WTC11 (cell line): ENCODE measurements around the gene UIMC1. TPM values are rescaled to one million over a fixed set of nuclear protein-coding genes. Genes with fewer than 3 reads are reported as not detected.

Experiments used
- ATAC-seq: fragments of 200-7000 bp; cut with Tn5 transposase; 2 replicates; pipeline ENCODE4 v1.10.0; 2021; ENCODE audit warnings: mild to moderate bottlenecking, moderate library complexity
- CTCF ChIA-PET: fragments of 300-600 bp; sonication (Branson Sonifier 250); formaldehyde crosslinking; loops from one replicate; lab custom pipeline; 2021; ENCODE audit warnings: antibody characterized with exemption; lab: Charles Lee
- POLR2A ChIA-PET: fragments of 350-600 bp; sonication (Branson Sonifier 250); formaldehyde crosslinking; loops from one replicate; lab custom pipeline; 2021; ENCODE audit warnings: antibody characterized with exemption; lab: Charles Lee
- DNase-seq: peaks from one replicate; pipeline ENCODE4 v3.0.0; 2021; ENCODE audit warnings: low spot score
- H3K27ac Mint-ChIP-seq: 2 replicates; pipeline ENCODE4 v1.8.0; 2021; ENCODE audit warnings: mixed read lengths
- H3K27me3 Mint-ChIP-seq: 2 replicates; pipeline ENCODE4 v1.8.0; 2021; ENCODE audit warnings: low read depth, mild to moderate bottlenecking, moderate library complexity, mixed read lengths
- H3K36me3 Mint-ChIP-seq: 2 replicates; pipeline ENCODE4 v1.8.0; 2021; ENCODE audit warnings: mixed read lengths
- H3K4me1 Mint-ChIP-seq: 2 replicates; pipeline ENCODE4 v1.8.0; 2022; ENCODE audit warnings: mixed read lengths
- H3K4me3 Mint-ChIP-seq: 2 replicates; pipeline ENCODE4 v1.8.0; 2021; ENCODE audit warnings: mild to moderate bottlenecking, moderate library complexity, mixed read lengths
- H3K9me3 Mint-ChIP-seq: 2 replicates; pipeline ENCODE4 v1.8.0; 2021; ENCODE audit warnings: mixed read lengths
- ATF1 ChIP-seq: sonication (generic); formaldehyde crosslinking; IDR thresholded peaks from 2 replicates; pipeline ENCODE4 v1.8.1; 2023; ENCODE audit warnings: mild to moderate bottlenecking, moderate library complexity, missing genetic modification reagents
- CBFB ChIP-seq: sonication (generic); formaldehyde crosslinking; IDR thresholded peaks from 2 replicates; pipeline ENCODE4 v1.8.1; 2022; ENCODE audit warnings: mild to moderate bottlenecking, low read depth, missing genetic modification reagents
- ELF4 ChIP-seq: sonication (generic); formaldehyde crosslinking; IDR thresholded peaks from 2 replicates; pipeline ENCODE4 v1.8.1; 2022; ENCODE audit warnings: low read depth, mild to moderate bottlenecking, moderate library complexity, missing genetic modification reagents
- EMX1 ChIP-seq: fragments of 250-450 bp; sonication (Bioruptor Pico); IDR thresholded peaks from 2 replicates; pipeline ENCODE4 v1.8.0; 2021; ENCODE audit warnings: mild to moderate bottlenecking
- ETV6 ChIP-seq: sonication (generic); formaldehyde crosslinking; IDR thresholded peaks from 2 replicates; pipeline ENCODE4 v1.8.1; 2022; ENCODE audit warnings: mild to moderate bottlenecking, missing genetic modification reagents
- FOXK1 ChIP-seq: sonication (generic); formaldehyde crosslinking; IDR thresholded peaks from 2 replicates; pipeline ENCODE4 v1.8.0; 2022; ENCODE audit warnings: mild to moderate bottlenecking, moderate library complexity, missing genetic modification reagents
- HMGA2 ChIP-seq: fragments of 250-450 bp; sonication (Bioruptor Pico); IDR thresholded peaks from 2 replicates; pipeline ENCODE4 v1.4.0; 2021; ENCODE audit warnings: mild to moderate bottlenecking, moderate library complexity
- JAZF1 ChIP-seq: fragments of 250-450 bp; sonication (Bioruptor Pico); IDR thresholded peaks from 2 replicates; pipeline ENCODE4 v1.9.0; 2021; ENCODE audit warnings: moderate library complexity, mild to moderate bottlenecking, inconsistent platforms
- JUN ChIP-seq: sonication (generic); formaldehyde crosslinking; IDR thresholded peaks from 2 replicates; pipeline ENCODE4 v1.8.0; 2023; ENCODE audit warnings: mild to moderate bottlenecking, missing genetic modification reagents
- NFYB ChIP-seq: sonication (generic); formaldehyde crosslinking; conservative IDR thresholded peaks from 2 replicates; pipeline ENCODE4 v1.8.0; 2022; ENCODE audit warnings: low read depth, missing genetic modification reagents
- NR1H2 ChIP-seq: sonication (generic); formaldehyde crosslinking; IDR thresholded peaks from 2 replicates; pipeline ENCODE4 v1.9.0; 2021; ENCODE audit warnings: mild to moderate bottlenecking, moderate library complexity, missing genetic modification reagents
- NR3C1 ChIP-seq: sonication (generic); formaldehyde crosslinking; conservative IDR thresholded peaks from 2 replicates; pipeline ENCODE4 v1.8.1; 2023; ENCODE audit warnings: low read depth, mild to moderate bottlenecking, missing genetic modification reagents
- RELA ChIP-seq: sonication (generic); formaldehyde crosslinking; IDR thresholded peaks from 2 replicates; pipeline ENCODE4 v1.8.1; 2022; ENCODE audit warnings: missing genetic modification reagents, mild to moderate bottlenecking, borderline replicate concordance
- SMAD3 ChIP-seq: sonication (generic); formaldehyde crosslinking; IDR thresholded peaks from 2 replicates; pipeline ENCODE4 v1.8.0; 2022; ENCODE audit warnings: missing genetic modification reagents, mild to moderate bottlenecking, borderline replicate concordance
- SP1 ChIP-seq: sonication (generic); formaldehyde crosslinking; conservative IDR thresholded peaks from 2 replicates; pipeline ENCODE4 v1.8.1; 2022; ENCODE audit warnings: missing genetic modification reagents
- TEAD4 ChIP-seq: sonication (generic); formaldehyde crosslinking; IDR thresholded peaks from 2 replicates; pipeline ENCODE4 v1.8.0; 2022; ENCODE audit warnings: mild to moderate bottlenecking, missing genetic modification reagents
- TP53 ChIP-seq: sonication (generic); formaldehyde crosslinking; IDR thresholded peaks from 2 replicates; pipeline ENCODE4 v1.8.1; 2023; ENCODE audit warnings: mild to moderate bottlenecking, missing genetic modification reagents
- ZBTB43 ChIP-seq: sonication (generic); formaldehyde crosslinking; IDR thresholded peaks from 2 replicates; pipeline ENCODE4 v1.8.1; 2023; ENCODE audit warnings: mild to moderate bottlenecking, missing genetic modification reagents
- ZMAT4 ChIP-seq: fragments of 250-450 bp; sonication (Bioruptor Pico); IDR thresholded peaks from 2 replicates; pipeline ENCODE4 v1.9.0; 2021; ENCODE audit warnings: mild to moderate bottlenecking
- ZNF121 ChIP-seq: sonication (generic); formaldehyde crosslinking; IDR thresholded peaks from 2 replicates; pipeline ENCODE4 v1.8.0; 2023; ENCODE audit warnings: missing genetic modification reagents
- ZNF232 ChIP-seq: sonication (generic); formaldehyde crosslinking; IDR thresholded peaks from 2 replicates; pipeline ENCODE4 v1.8.0; 2022; ENCODE audit warnings: mild to moderate bottlenecking, missing genetic modification reagents
- ZNF263 ChIP-seq: sonication (generic); formaldehyde crosslinking; IDR thresholded peaks from 2 replicates; pipeline ENCODE4 v1.8.1; 2022; ENCODE audit warnings: low read depth, mild to moderate bottlenecking, moderate library complexity, missing genetic modification reagents
- ZNF317 ChIP-seq: sonication (generic); formaldehyde crosslinking; IDR thresholded peaks from 2 replicates; pipeline ENCODE4 v1.8.1; 2023; ENCODE audit warnings: low read depth, mild to moderate bottlenecking, moderate library complexity, missing genetic modification reagents, borderline replicate concordance
- ZNF423 ChIP-seq: fragments of 250-450 bp; sonication (Bioruptor Pico); IDR thresholded peaks from 2 replicates; pipeline ENCODE4 v2.1.2; 2022; ENCODE audit warnings: mild to moderate bottlenecking, moderate library complexity
- total RNA-seq: library from RNA; stranded (reverse); gene quantifications from 3 replicates; pipeline ENCODE4 v1.2.3, GENCODE V29; 2021
- TF ChIP-seq, protein P1 (sequence below): fragments of 200-600 bp; IDR thresholded peaks from 2 replicates; pipeline ENCODE4 v1.8.0; 2022; ENCODE audit warnings: antibody characterized with exemption
- TF ChIP-seq, protein P2 (sequence below): fragments of 250-450 bp; sonication (Bioruptor Pico); IDR thresholded peaks from 2 replicates; pipeline ENCODE4 v2.1.2; 2022; ENCODE audit warnings: mild to moderate bottlenecking, moderate library complexity

The UIMC1 gene
- total RNA-seq, 1 experiment from 2014 or later, result 48.0 TPM

DNA sequence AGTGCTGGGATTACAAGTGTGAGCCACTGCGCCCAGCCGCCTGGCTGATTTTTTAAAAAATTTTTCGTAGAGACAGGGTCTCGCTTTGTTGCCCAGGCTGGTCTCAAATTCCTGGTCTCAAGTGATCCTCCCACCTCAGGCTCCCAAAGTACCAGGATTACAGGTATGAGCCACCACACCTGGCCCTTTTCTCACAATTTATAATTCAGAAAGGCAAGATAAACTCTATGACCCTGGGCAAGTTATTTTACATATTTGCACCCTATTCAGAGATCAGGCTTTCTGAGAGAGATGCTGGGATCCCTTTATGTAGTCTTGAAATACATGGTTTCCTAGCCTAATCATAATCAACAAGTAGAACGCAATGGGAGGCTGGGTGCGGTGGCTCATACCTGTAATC is 36.5 kb upstream of the UIMC1 start:
- no peak for ATAC-seq
- CTCF ChIA-PET, result interaction anchor here (1.1 to 1.7 kb wide), 4 partner anchors 21 to 382 kb away, joined by 3 to 8 read pairs (median 6); partner anchors contain the start of genes FGFR4 and ZNF346

DNA sequence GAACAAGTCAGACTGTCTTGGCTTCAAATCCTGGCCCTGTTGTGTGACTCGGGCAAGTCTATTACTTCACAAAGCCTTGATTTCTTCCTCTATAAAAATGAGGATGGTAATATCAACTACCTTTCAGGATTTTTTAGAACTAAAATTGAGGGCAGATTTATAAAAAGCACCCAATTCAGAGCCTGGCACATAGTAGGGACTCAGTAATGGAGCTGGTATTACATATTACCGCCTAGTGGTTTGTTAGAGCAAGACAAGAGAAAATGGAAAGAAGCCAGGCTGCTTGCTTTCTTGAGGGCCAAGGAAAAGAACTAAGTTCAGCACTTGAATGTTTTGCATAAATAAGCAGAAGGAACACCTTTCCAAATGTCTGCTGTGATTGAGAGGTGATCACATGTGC is 35.4 kb upstream of the UIMC1 start:
- no peak for DNase-seq
- Mint-ChIP-seq H3K27ac (no peak overlapping the region), H3K4me1 (no peaks in the 10 kb centered on the region), H3K27me3 (no peaks in the 10 kb centered on the region), H3K4me3 (no peak overlapping the region)
- ChIA-PET POLR2A (interaction anchor here (0.6 kb wide), 1 partner anchor 29 kb away, joined by 7 read pairs; no protein-coding TSS in a partner anchor), CTCF (interaction anchor here (0.6 to 1.7 kb wide), 8 partner anchors 8 to 261 kb away, joined by 3 to 8 read pairs (median 4); partner anchors contain the start of gene ZNF346)
- ATAC-seq, result no peak
- no peak for TF ChIP-seq ATF1 (CRISPR knock-in tag)
- TF ChIP-seq ZMAT4 (CRISPR knock-in tag), result no peak
- TF ChIP-seq, all 79 proteins: peak for 0
- Mint-ChIP-seq H3K36me3 (peaks cover 34% of the 10 kb centered on the region), H3K9me3 (no peaks in the 10 kb centered on the region)

More for the DNA sequence above, 36.5 kb upstream of the UIMC1 start:
- H3K4me3 Mint-ChIP-seq, result no peak overlapping the region
- no peaks in the 10 kb centered on the region for H3K9me3 Mint-ChIP-seq
- H3K27me3 Mint-ChIP-seq, result no peaks in the 10 kb centered on the region
- no peaks in the 10 kb centered on the region for H3K4me1 Mint-ChIP-seq
- TF ChIP-seq JAZF1 (no peak), NR1H2 (no peak)
- no peak overlapping the region for H3K27ac Mint-ChIP-seq
- POLR2A ChIA-PET, result no interaction called here
- peaks cover 37% of the 10 kb centered on the region for H3K36me3 Mint-ChIP-seq
- no peak for DNase-seq

GRCh38 chr5:177040814-177041420 is 34.3 kb upstream of the UIMC1 start:
- Mint-ChIP-seq H3K27ac (no peak overlapping the region), H3K27me3 (no peaks in the 10 kb centered on the region), H3K9me3 (no peaks in the 10 kb centered on the region), H3K4me3 (no peak overlapping the region), H3K36me3 (peaks cover 32% of the 10 kb centered on the region), H3K4me1 (peaks cover 8% of the 10 kb centered on the region)
- DNase-seq, result no peak
- ATAC-seq, result no peak
- ChIA-PET CTCF (interaction anchor here (1.1 kb wide), 1 partner anchor 19 kb away, joined by 4 read pairs; the partner anchor contains the start of gene ZNF346), POLR2A (no interaction called here)
- no peak for TF ChIP-seq NR1H2
- TF ChIP-seq TP53 (CRISPR knock-in tag), result no peak
- TF ChIP-seq HMGA2 (CRISPR knock-in tag), result no peak
- no peak for TF ChIP-seq ETV6 (CRISPR knock-in tag)
- TF ChIP-seq EMX1 (CRISPR knock-in tag), result no peak
- no peak for TF ChIP-seq TEAD4 (CRISPR knock-in tag)
- no peak for TF ChIP-seq NR3C1
- TF ChIP-seq ZNF263 (CRISPR knock-in tag), result no peak
- no peak for TF ChIP-seq FOXK1 (CRISPR knock-in tag)
- TF ChIP-seq, all 79 proteins: peak for 0

DNA sequence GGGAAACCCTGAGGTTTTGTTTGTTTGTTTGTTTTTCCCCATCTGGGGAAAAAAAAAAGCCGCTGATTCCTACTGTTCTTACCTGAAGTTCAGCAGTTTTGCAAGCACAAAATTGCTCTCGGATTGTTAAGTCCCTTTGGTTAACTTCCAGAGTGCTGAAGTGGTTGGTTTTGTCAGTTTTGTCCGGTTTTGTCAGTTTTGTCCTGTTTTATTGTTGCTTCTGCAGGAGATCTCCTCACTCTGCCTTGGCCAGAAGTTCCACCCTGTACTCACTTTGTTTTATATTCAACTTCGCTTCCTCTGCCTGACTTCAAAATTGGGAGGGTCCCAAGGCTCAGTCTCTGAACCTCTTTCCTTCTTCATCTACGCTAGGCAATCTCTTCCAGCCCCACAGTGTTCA is 30.3 kb upstream of the UIMC1 start:
- ATAC-seq, result no peak

DNA sequence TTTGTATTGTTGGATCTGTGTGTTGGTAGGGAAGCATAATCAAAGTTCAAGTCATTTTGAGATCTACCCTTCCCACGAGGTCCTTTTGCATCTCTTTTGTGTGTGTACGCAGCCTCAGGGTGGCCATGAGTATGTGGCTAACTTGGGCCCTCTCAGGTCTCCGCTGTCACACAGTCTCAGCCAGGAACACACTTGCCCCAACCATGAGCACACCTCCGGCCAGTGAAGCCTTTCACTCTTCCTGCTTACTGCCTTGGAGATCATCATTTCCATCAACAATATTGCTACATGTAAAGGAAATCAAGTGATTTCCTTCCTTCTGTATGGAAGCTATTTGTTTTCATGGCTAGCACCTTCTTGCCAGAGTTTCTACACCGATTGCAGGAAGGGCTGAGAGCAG is 29.9 kb upstream of the UIMC1 start:
- peaks cover 10% of the 10 kb centered on the region for H3K4me1 Mint-ChIP-seq
- H3K36me3 Mint-ChIP-seq, result peaks cover 13% of the 10 kb centered on the region
- no peaks in the 10 kb centered on the region for H3K27me3 Mint-ChIP-seq
- DNase-seq, result no peak
- ChIA-PET CTCF (interaction anchor here (0.9 to 1.4 kb wide), 3 partner anchors 14 to 220 kb away, joined by 3 to 7 read pairs (median 5); partner anchors contain the start of genes FGFR4 and ZNF346), POLR2A (no interaction called here)
- ATAC-seq, result peak; percentile 46
- H3K9me3 Mint-ChIP-seq, result peaks cover 3% of the 10 kb centered on the region; the same call in 1 of the 2 replicates
- H3K4me3 Mint-ChIP-seq, result no peak overlapping the region
- H3K27ac Mint-ChIP-seq, result peak overlapping the region; percentile 60
- TF ChIP-seq NFYB (CRISPR knock-in tag), result no peak
- TF ChIP-seq, protein P1, sequence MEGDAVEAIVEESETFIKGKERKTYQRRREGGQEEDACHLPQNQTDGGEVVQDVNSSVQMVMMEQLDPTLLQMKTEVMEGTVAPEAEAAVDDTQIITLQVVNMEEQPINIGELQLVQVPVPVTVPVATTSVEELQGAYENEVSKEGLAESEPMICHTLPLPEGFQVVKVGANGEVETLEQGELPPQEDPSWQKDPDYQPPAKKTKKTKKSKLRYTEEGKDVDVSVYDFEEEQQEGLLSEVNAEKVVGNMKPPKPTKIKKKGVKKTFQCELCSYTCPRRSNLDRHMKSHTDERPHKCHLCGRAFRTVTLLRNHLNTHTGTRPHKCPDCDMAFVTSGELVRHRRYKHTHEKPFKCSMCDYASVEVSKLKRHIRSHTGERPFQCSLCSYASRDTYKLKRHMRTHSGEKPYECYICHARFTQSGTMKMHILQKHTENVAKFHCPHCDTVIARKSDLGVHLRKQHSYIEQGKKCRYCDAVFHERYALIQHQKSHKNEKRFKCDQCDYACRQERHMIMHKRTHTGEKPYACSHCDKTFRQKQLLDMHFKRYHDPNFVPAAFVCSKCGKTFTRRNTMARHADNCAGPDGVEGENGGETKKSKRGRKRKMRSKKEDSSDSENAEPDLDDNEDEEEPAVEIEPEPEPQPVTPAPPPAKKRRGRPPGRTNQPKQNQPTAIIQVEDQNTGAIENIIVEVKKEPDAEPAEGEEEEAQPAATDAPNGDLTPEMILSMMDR, result no peak
- TF ChIP-seq ZNF121, result no peak
- no peak for TF ChIP-seq ELF4 (CRISPR knock-in tag)
- TF ChIP-seq ZNF317, result no peak
- no peak for TF ChIP-seq ZBTB43 (CRISPR knock-in tag)
- no peak for TF ChIP-seq JUN (CRISPR knock-in tag)
- TF ChIP-seq NR1H2, result no peak
- no peak for TF ChIP-seq ZNF232 (CRISPR knock-in tag)

More for the DNA sequence above, 30.3 kb upstream of the UIMC1 start:
- CTCF ChIA-PET, result no interaction called here
- TF ChIP-seq SP1 (CRISPR knock-in tag) (no peak), SMAD3 (CRISPR knock-in tag) (no peak), ZNF423 (CRISPR knock-in tag) (no peak), ZNF232 (CRISPR knock-in tag) (no peak), CBFB (CRISPR knock-in tag) (no peak), RELA (no peak)
- TF ChIP-seq, protein P2, sequence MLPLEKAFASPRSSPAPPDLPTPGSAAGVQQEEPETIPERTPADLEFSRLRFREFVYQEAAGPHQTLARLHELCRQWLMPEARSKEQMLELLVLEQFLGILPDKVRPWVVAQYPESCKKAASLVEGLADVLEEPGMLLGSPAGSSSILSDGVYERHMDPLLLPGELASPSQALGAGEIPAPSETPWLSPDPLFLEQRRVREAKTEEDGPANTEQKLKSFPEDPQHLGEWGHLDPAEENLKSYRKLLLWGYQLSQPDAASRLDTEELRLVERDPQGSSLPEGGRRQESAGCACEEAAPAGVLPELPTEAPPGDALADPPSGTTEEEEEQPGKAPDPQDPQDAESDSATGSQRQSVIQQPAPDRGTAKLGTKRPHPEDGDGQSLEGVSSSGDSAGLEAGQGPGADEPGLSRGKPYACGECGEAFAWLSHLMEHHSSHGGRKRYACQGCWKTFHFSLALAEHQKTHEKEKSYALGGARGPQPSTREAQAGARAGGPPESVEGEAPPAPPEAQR (CRISPR knock-in tag), result no peak
- no peak overlapping the region for H3K4me3 Mint-ChIP-seq
- no peaks in the 10 kb centered on the region for H3K27me3 Mint-ChIP-seq
- peaks cover 14% of the 10 kb centered on the region for H3K36me3 Mint-ChIP-seq
- POLR2A ChIA-PET, result no interaction called here
- DNase-seq, result no peak
- no peaks in the 10 kb centered on the region for H3K9me3 Mint-ChIP-seq
- H3K4me1 Mint-ChIP-seq, result peaks cover 10% of the 10 kb centered on the region
- no peak overlapping the region for H3K27ac Mint-ChIP-seq
